IMR-90 (cell line): Measurements from ENCODE around the gene ARHGEF37. TPM values are rescaled to one million over a fixed set of nuclear protein-coding genes. Genes with fewer than 3 reads are reported as not detected.

Experiments used
- ATAC-seq: fragments of 200-7000 bp; cut with Tn5 transposase; 2 replicates; pipeline ENCODE4 v1.9.1; 2020; ENCODE audit warnings: low read depth, mild to moderate bottlenecking, moderate library complexity
- BruUV-seq: library from RNA; stranded (reverse); fragments of 400-500 nt; replicated peaks from 2 replicates; lab custom pipeline; 2021; lab: Mats Ljungman, UMichigan
- CTCF ChIA-PET: fragments of 300-600 bp; formaldehyde crosslinking; extraction: SDS; loops from one replicate; lab custom pipeline; 2021; ENCODE audit warnings: antibody characterized with exemption; lab: Yijun Ruan, JAX
- POLR2A ChIA-PET: fragments of 300-600 bp; sonication (Branson Sonifier 250); formaldehyde crosslinking; loops from one replicate; lab custom pipeline; 2022; ENCODE audit warnings: antibody characterized with exemption; ENCODE audit not compliant: unreplicated experiment; lab: Charles Lee
- DNase-seq: peaks from one replicate; pipeline ENCODE4 v3.0.0; 2013
- H2AFZ ChIP-seq: replicated peaks from 2 replicates; pipeline ENCODE3; 2013; ENCODE audit warnings: low read length, mild to moderate bottlenecking; ENCODE audit not compliant: poor library complexity
- H2AK5ac ChIP-seq: 2 replicates; pipeline ENCODE4 v1.6.1; 2013; ENCODE audit warnings: low read depth, low read length, inconsistent platforms
- H2AK9ac ChIP-seq: replicated peaks from 2 replicates; pipeline ENCODE3; 2013; ENCODE audit warnings: mild to moderate bottlenecking, low read depth, low read length, moderate library complexity; ENCODE audit not compliant: poor library complexity
- H2BK120ac ChIP-seq: 2 replicates; pipeline ENCODE4 v1.6.1; 2013; ENCODE audit warnings: low read depth, low read length, inconsistent platforms
- H2BK15ac ChIP-seq: 3 replicates; pipeline ENCODE4 v1.6.1; 2013; ENCODE audit warnings: low read depth, low read length, inconsistent platforms
- H2BK20ac ChIP-seq: 2 replicates; pipeline ENCODE4 v1.6.1; 2013; ENCODE audit warnings: low read depth, mild to moderate bottlenecking, inconsistent platforms, low read length, moderate library complexity
- H2BK5ac ChIP-seq: 2 replicates; pipeline ENCODE4 v1.6.1; 2013; ENCODE audit warnings: mild to moderate bottlenecking, low read depth, low read length, inconsistent platforms; ENCODE audit not compliant: poor library complexity, severe bottlenecking
- H3K14ac ChIP-seq: replicated peaks from 2 replicates; pipeline ENCODE4 v1.6.1; 2013; ENCODE audit warnings: low read depth, low read length, inconsistent platforms
- H3K18ac ChIP-seq: 2 replicates; pipeline ENCODE4 v1.6.1; 2013; ENCODE audit warnings: low read depth, low read length, control low read depth
- H3K23ac ChIP-seq: 2 replicates; pipeline ENCODE4 v1.6.1; 2013; ENCODE audit warnings: low read depth, low read length, inconsistent platforms
- H3K27ac ChIP-seq: 2 replicates; pipeline ENCODE4 v1.5.1; 2013; ENCODE audit warnings: mild to moderate bottlenecking, control low read depth, low read length; ENCODE audit not compliant: insufficient read depth
- H3K27me3 ChIP-seq: 2 replicates; pipeline ENCODE4 v1.6.1; 2013; ENCODE audit warnings: low read length; ENCODE audit not compliant: control insufficient read depth, insufficient read depth
- H3K36me3 ChIP-seq: 2 replicates; pipeline ENCODE4 v1.6.1; 2013; ENCODE audit warnings: low read length, mixed read lengths; ENCODE audit not compliant: control insufficient read depth, insufficient read depth
- H3K4ac ChIP-seq: 2 replicates; pipeline ENCODE4 v1.6.1; 2013; ENCODE audit warnings: low read depth, low read length, inconsistent platforms
- H3K4me1 ChIP-seq: 2 replicates; pipeline ENCODE4 v1.6.1; 2013; ENCODE audit warnings: low read length, mixed read lengths; ENCODE audit not compliant: control insufficient read depth, insufficient read depth
- H3K4me2 ChIP-seq: 2 replicates; pipeline ENCODE4 v1.6.1; 2013; ENCODE audit warnings: low read depth, mild to moderate bottlenecking, control low read depth, low read length, moderate library complexity
- H3K4me3 ChIP-seq: 2 replicates; pipeline ENCODE4 v1.5.1; 2013; ENCODE audit warnings: low read depth, mild to moderate bottlenecking, control low read depth, low read length, moderate library complexity; ENCODE audit not compliant: insufficient read depth
- H3K56ac ChIP-seq: 2 replicates; pipeline ENCODE4 v1.6.1; 2013; ENCODE audit warnings: low read length, inconsistent platforms; ENCODE audit not compliant: insufficient read depth; ENCODE audit errors: extremely low read depth
- H3K79me1 ChIP-seq, 2 experiments: 2 replicates each; pipeline ENCODE4 v1.6.1; 2013; ENCODE audit warnings: low read length in 2 of 2, inconsistent platforms in 1 of 2, low read depth in 1 of 2
- H3K9ac ChIP-seq: 2 replicates; pipeline ENCODE4 v1.6.1; 2013; ENCODE audit warnings: low read depth, low read length, control low read depth
- H3K9me1 ChIP-seq: 2 replicates; pipeline ENCODE4 v1.6.1; 2013; ENCODE audit warnings: low read length, inconsistent platforms; ENCODE audit not compliant: insufficient read depth
- H3K9me3 ChIP-seq: 2 replicates; pipeline ENCODE4 v1.6.1; 2013; ENCODE audit warnings: low read length; ENCODE audit not compliant: control insufficient read depth, insufficient read depth
- H4K20me1 ChIP-seq: 2 replicates; pipeline ENCODE4 v1.6.1; 2013; ENCODE audit warnings: low read length, inconsistent platforms; ENCODE audit not compliant: insufficient read depth
- H4K5ac ChIP-seq: 2 replicates; pipeline ENCODE4 v1.6.1; 2013; ENCODE audit warnings: mild to moderate bottlenecking, low read depth, low read length, control low read depth
- H4K8ac ChIP-seq, 2 experiments: 2 replicates each; pipeline ENCODE4 v1.6.1; 2013; ENCODE audit warnings: low read depth in 2 of 2, low read length in 2 of 2, control low read depth in 1 of 2, inconsistent platforms in 1 of 2
- H4K91ac ChIP-seq: 2 replicates; pipeline ENCODE4 v1.6.1; 2013; ENCODE audit warnings: low read depth, low read length, inconsistent platforms; ENCODE audit not compliant: insufficient read depth
- MAFK ChIP-seq: IDR thresholded peaks from 2 replicates; pipeline ENCODE4 v1.6.1; 2012; ENCODE audit warnings: low read depth, low read length, improper control_type of control experiment
- USF2 ChIP-seq: fragments of 150-350 bp; IDR thresholded peaks from 2 replicates; pipeline ENCODE4 v1.6.1; 2017; ENCODE audit warnings: mild to moderate bottlenecking, antibody characterized with exemption, low read length, low read depth
- WGBS, 2 experiments: methylation state at CpG; one replicate each; pipeline versions ENCODE4 v1.1.5 to v1.1.7; 2013; ENCODE audit warnings: missing lambda C conversion rate in 2 of 2; ENCODE audit not compliant: insufficient read length in 1 of 2; ENCODE audit errors: extremely low coverage in 2 of 2; 5-methylcytosine and 5-hydroxymethylcytosine counted together
- dilution Hi-C: fragments of 300-500 bp; cut with HindIII; formaldehyde crosslinking; loops from one replicate; pipeline ENCODE4 v1.14.3; 2018; ENCODE audit warnings: low sequenced_read_pairs; ENCODE audit not compliant: unreplicated experiment
- in situ Hi-C: fragments of 300-500 bp; cut with MboI; formaldehyde crosslinking; loops from 3 replicates; pipeline ENCODE4 v1.14.3; 2019; ENCODE audit warnings: low sequenced_read_pairs, inconsistent platforms, mixed read lengths
- intact Hi-C: fragments of 100-400 bp; cut with micrococcal nuclease; formaldehyde crosslinking; loops from 2 replicates; pipeline ENCODE4 v1.10.0; 2022
- polyA plus RNA-seq, 3 experiments: library from polyadenylated mRNA; depleted of rRNA; stranded (reverse); fragments of >200 nt; gene quantifications; 2 replicates each; pipeline ENCODE4 v1.2.3, GENCODE V29; 2012; ENCODE audit warnings: low replicate concordance in 1 of 3
- total RNA-seq: library from RNA; depleted of rRNA; stranded (reverse); fragments of >200 nt; gene quantifications from 2 replicates; pipeline ENCODE4 v1.2.3, GENCODE V29; 2012

The ARHGEF37 gene
- total and polyA plus RNA-seq, 2 of the 4 experiments (the other 2 are of a cell fraction): 0.39 to 0.54 TPM

GRCh38 chr5:149635394-149635793 lies 54.1 kb downstream of the ARHGEF37 start:
- Histone ChIP-seq H3K4ac (no peak overlapping the region), H2AK9ac (no peak overlapping the region), H2BK15ac (no peak overlapping the region), H2BK120ac (no peak overlapping the region), H2AFZ (no peak overlapping the region), H2BK5ac (no peak overlapping the region), H3K56ac (no peak overlapping the region), H3K9me1 (peaks cover 6% of the 10 kb centered on the region; the same call in 1 of the 2 replicates), H2AK5ac (no peak overlapping the region), H2BK20ac (no peak overlapping the region), H4K8ac (no peak overlapping the region), H3K9me3 (no peaks in the 10 kb centered on the region), H3K27me3 (peaks cover 6% of the 10 kb centered on the region; the same call in 1 of the 2 replicates), H3K36me3 (no peaks in the 10 kb centered on the region), H3K23ac (no peak overlapping the region), H4K5ac (no peak overlapping the region), H3K9ac (no peak overlapping the region), H3K4me2 (no peak overlapping the region), H3K79me1 (no peaks in the 10 kb centered on the region), H4K91ac (no peak overlapping the region), H4K20me1 (no peaks in the 10 kb centered on the region), H3K4me3 (no peak overlapping the region), H3K18ac (no peak overlapping the region), H3K14ac (no peak overlapping the region), H3K27ac (no peak overlapping the region), H3K4me1 (peaks cover 9% of the 10 kb centered on the region)
- POLR2A ChIA-PET: no interaction called here
- WGBS, 2 experiments: no CpG with 5 or more reads among the region's 2 CpGs
- dilution Hi-C loops: loop anchor here (10.0 kb wide), 1 partner anchor 189 kb away; no protein-coding TSS in a partner anchor
- BruUV-seq: no TSS peak
- no peak for TF ChIP-seq USF2
- peak; percentile 55; the same call in 1 of the 2 replicates for TF ChIP-seq MAFK
- intact Hi-C loops: no loop called here
- CTCF ChIA-PET: interaction anchor here (1.8 kb wide), 1 partner anchor 193 kb away, joined by 5 read pairs; no protein-coding TSS in a partner anchor
- DNase-seq (peak; percentile 74), ATAC-seq (no peak)
- in situ Hi-C loops: loop anchor here (5.0 to 25.0 kb wide), 4 partner anchors 192 to 802 kb away; partner anchors contain the start of gene RPS14
